Activated T-cell treated with anti-CD3 and anti-CD28 coated beads, Interleukin-2, amount 50 U/mL, for 48 hours (primary cell): ENCODE data around the gene KLHL13.
"Not testable (repeated sequence)": the region's sequence is repeated elsewhere in the genome, so short reads cannot be mapped to it uniquely, and the experiment has no call there.

Source experiments
- DNase-seq, 2 experiments: peaks; one replicate each; pipeline ENCODE4 v3.0.0-alpha.2; 2020

Gene KLHL13

DNA sequence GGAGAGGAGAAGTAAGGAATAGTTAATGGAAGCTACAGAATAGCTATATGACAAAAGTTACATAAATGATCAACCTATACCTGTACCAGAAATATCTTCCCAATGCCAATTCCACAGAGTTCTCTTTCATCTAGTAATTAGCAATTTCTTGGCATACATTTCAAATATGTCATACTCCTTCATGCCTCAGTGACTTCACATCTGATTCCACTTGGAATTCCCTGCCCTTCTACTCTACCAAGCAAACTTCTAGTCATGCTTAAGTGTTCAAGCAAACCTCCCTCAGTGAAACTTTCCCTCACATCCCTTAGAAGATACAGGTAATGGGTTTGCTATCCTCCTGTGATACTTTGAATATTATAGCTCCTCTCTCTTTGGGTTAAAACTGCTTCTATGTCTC is 127.1 kb downstream of the KLHL13 start:
- DNase-seq = no peak

- no peak for DNase-seq
Observed at GRCh38 chrX:117987373-117987772, 129.2 kb downstream of the KLHL13 start.

DNA sequence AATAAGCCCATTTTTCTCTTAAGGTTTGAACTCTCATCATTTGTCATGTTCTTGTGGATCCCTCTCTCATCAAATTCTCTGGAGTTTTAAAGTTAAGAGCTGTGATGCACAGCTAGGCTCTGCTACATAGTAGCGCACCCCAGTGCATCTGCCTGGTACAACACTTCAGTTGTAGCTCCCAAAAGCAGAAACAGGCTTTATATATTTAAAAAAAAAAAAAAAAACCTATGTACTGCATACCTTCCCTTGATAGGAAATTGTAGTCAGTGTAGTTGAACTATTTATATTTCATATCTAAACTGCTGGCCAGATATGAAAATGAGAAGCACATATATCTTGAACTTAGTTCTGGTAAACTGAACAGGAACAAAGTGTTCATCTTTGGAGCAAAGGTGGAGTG is 131.4 kb downstream of the KLHL13 start:
- DNase-seq = no peak

- DNase-seq = no peak
Observed at GRCh38 chrX:117982694-117983392, 133.8 kb downstream of the KLHL13 start.

- no peak for DNase-seq
Observed at GRCh38 chrX:117978402-117978801, 138.2 kb downstream of the KLHL13 start.

GRCh38 chrX:117977526-117977925 is 139.1 kb downstream of the KLHL13 start:
- no peak for DNase-seq

- no peak for DNase-seq
Observed at GRCh38 chrX:117973110-117973807, 143.4 kb downstream of the KLHL13 start.

DNA sequence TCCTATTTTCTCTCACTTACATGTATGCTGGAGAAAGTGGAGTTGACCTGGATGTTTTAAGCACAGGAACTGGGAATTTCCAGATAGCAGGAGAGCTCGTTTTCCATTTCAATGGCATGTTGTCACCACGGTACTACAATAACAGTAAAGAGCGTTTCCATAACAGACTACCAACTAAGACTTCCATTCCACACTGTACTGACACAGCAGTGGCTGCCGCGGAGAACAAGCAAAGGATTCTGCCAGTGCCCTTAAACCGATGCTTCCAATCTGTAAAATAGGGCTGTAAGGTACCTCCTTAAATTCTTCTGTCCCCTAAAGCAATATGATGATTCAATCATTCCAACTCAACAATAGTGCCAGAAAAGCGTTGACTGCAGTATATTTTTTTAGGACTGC is 143.9 kb downstream of the KLHL13 start:
- no peak for DNase-seq

- DNase-seq = no peak
Observed at GRCh38 chrX:117969782-117970181, 146.8 kb downstream of the KLHL13 start.

DNA sequence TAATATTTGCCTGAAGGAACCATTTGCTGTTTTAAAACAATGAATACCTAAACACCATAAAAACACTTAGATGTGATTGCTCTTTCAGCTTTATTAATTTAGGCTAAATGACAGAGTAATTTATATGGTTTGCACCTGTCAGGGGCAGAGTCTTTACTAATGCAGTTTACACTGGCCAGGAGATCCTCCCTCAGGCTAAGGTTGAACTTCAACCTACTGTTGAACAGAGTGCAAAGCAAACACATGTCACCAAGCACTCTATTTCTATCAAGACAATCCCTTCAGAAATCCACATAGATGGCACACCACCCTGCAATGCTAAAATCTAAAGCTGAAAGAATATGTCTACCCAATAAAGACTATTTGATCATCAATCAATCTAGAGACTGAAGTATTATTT is 147.3 kb downstream of the KLHL13 start:
- no peak for DNase-seq

GRCh38 chrX:117959045-117959444 is 157.6 kb downstream of the KLHL13 start:
- no peak for DNase-seq

- no peak for DNase-seq
Observed at GRCh38 chrX:117957128-117957527, 159.5 kb downstream of the KLHL13 start.

GRCh38 chrX:117939296-117939695 is 177.3 kb downstream of the KLHL13 start:
- not testable (repeated sequence) for DNase-seq

DNA sequence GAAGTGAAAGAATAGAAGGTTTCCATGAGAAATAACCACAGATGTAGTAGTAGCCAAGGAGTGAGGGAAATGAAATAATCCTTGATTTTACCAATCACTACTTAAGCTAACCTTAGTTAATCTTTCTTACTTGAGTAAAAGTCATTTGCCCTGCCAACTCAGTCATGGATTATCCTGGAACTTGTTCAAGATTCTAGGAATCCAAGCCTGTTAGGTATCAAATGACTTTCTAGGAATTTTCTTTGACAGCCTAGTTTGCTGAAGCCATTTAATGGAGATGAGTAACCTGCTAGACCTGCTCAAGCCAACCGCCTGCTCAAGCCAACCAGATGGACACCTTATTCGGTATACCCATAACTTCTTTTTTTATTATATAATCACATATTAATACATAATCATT is 180.5 kb downstream of the KLHL13 start:
- DNase-seq = no peak

GRCh38 chrX:117930116-117930515 is 186.5 kb downstream of the KLHL13 start:
- DNase-seq = not testable (repeated sequence)

DNA sequence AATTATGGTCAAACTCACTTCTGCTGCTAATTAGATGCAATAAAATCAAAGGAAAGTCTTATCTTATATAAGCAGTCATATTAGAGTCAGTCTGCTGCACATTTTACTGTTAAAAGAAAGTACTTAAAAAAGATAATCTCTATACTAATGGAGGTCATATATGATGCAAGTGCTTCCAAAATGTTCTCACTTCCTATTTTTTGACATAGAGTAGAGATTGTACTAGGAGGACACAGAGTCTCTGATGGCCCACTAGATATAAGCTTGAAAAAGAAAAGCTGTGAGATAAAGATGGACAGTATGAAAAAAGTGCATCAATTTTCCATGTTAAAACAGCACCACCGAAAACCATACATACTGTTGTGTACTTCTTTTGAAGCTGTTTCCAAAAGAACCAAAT is 196.9 kb downstream of the KLHL13 start:
- DNase-seq = no peak

GRCh38 chrX:117910216-117910615 is 206.4 kb downstream of the KLHL13 start:
- DNase-seq = no peak

DNA sequence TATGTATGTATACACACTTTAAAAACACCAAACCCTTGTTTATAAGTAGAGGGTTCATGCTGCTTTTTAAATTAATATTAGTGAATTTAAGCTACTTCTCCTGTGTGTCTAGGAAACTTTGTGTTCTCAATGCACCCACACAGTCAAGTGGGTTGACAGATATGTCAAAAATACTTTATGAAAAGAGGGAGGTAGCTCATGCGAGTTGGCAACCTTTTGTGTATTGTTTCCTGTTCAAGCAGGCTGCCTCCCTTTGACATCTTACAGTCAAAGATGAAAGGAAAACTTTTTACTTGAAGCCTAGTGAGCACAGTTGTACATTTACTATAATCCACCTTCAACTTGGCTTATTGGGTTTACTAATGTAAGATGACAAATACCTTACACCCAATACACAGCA is 218.4 kb downstream of the KLHL13 start:
- no peak for DNase-seq

DNA sequence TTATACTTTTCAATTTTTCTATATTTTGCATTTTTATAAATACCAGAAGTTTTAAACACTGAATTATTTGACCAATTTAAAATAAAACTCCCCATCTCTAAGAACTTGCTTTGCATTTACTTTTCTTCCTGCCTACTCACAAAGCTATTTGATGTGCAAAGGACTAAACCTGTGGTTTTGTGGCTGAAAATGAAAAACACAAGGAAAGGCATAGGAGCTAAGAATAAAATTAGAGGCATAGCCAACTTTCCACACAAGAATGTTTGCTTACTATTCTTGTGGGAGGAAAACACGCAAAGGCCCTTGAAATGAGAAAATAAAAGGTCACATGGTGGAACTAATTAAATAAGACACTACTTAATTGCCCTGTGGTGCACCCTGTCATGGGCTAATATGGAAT is 221.2 kb downstream of the KLHL13 start:
- DNase-seq = no peak

GRCh38 chrX:117892469-117892868 is 224.1 kb downstream of the KLHL13 start:
- DNase-seq = no peak

GRCh38 chrX:117871796-117872195 is 244.8 kb downstream of the KLHL13 start:
- DNase-seq = no peak

DNA sequence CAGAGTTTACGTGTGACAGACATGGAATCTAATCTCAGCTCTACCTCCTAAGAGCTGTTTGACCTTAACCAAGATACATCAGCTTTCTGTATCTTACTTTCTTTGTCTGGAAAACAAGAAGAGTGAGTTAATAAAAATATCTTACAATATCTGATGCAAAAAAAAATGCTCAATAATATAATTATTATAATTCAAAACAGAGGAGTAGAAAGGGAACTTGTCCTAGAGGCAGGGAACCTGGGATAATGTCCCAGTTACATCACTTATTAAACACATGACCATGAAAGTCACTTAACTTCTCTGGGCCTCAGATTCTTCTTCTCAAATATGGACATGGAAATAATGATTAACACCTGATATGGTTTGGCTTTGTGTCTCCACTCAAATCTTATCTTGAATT is 256.1 kb downstream of the KLHL13 start:
- DNase-seq = no peak

- DNase-seq = no peak
Observed at GRCh38 chrX:117854806-117855205, 261.8 kb downstream of the KLHL13 start.

DNA sequence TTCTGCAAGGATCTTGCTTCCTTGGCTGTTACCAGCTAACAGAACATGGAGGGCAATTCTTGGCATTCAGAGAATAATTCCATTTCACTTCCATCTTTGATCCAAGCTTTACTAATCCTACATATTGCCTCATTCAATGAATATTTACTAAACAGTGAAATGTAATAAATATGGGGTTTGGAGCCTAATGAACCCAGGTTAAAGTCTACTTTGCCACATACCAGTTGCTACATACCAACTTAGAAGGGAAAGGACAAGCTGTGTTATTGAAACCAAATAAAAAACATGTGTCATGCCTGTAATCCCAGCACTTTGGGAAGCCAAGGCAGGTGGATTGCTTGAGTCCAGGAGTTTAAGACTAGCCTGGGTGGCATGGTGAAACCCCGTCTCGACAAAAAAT is 265.6 kb downstream of the KLHL13 start:
- no peak for DNase-seq
